ES-I3 (cell line): ENCODE data around the gene MYLK3.
"Not testable (repeated sequence)": the region's sequence is repeated elsewhere in the genome, so short reads cannot be mapped to it uniquely, and the experiment has no call there.

Experiments
- H3K36me3 ChIP-seq: 2 replicates; pipeline ENCODE4 v1.6.1; 2013; ENCODE audit warnings: mild to moderate bottlenecking, low read length, control low read depth, moderate library complexity; ENCODE audit not compliant: insufficient read depth
- H3K4me1 ChIP-seq: 2 replicates; pipeline ENCODE4 v1.6.1; 2013; ENCODE audit warnings: mild to moderate bottlenecking, control low read depth, low read length; ENCODE audit not compliant: insufficient read depth
- H3K9ac ChIP-seq: 2 replicates; pipeline ENCODE4 v1.6.1; 2013; ENCODE audit warnings: low read depth, mild to moderate bottlenecking, low read length, moderate library complexity
- H3K9me3 ChIP-seq: 2 replicates; pipeline ENCODE4 v1.6.1; 2013; ENCODE audit warnings: mild to moderate bottlenecking, low read length, moderate library complexity; ENCODE audit not compliant: control insufficient read depth, insufficient read depth

Gene MYLK3

GRCh38 chr16:46677943-46678342, 70.2 kb downstream of the MYLK3 start:
- peaks cover 19% of the 10 kb centered on the region for H3K36me3 ChIP-seq
- not testable (repeated sequence) for H3K9ac ChIP-seq, H3K4me1 ChIP-seq, H3K9me3 ChIP-seq

DNA sequence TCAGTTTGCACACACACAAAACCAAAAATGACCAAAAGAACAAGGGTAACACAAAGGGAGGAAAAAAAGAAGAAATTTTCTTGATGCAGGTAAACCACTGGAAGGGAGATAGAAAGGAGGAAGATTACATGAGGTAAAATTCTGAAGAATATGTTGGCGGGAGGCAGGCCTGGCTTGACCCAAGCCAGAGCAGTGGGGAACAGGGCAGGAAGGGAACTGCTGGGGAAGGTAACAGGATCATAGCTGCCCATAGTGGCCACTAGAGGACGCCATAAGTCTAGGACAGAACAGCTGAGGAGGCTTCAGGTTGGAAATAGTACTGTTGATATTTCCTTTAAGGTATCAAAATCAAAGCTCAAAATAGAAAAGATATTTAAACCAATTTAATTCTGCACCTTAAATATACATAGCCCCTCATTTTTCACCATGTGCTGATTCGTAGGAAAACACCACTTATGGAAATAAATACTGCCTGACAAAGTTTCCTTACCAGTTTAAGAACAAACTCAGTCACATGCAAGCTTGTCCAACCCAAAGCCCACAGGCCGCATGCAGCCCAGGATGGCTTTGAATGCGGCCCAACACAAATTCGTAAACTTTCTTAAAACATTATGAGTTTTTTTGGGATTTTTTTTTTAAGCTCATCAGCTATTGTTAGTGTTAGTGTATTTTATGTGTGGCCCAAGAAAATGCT, 74.7 kb downstream of the MYLK3 start:
- peaks cover 17% of the 10 kb centered on the region for H3K36me3 ChIP-seq
- H3K4me1 ChIP-seq, result no peaks in the 10 kb centered on the region
- H3K9ac ChIP-seq, result no peak overlapping the region
- no peaks in the 10 kb centered on the region for H3K9me3 ChIP-seq

DNA sequence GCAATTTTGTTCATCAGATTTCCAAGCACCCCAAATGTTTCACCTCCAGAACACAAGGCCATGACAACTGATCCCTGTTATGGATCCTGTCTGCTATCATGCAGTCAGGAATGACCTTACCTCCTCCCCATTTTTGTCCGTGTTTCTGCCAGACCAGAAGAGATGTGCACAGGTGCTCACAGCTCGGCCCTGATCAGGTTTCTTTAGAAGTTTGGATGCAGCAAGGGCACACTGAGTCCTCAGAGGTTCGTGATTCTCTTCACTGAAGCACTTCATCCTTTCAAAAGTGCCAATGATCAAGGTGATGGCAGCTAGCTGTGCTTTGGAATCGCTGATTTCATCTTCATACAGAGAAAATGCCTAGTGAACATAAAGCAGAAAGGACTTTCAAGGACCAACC, 86.0 kb downstream of the MYLK3 start:
- Histone ChIP-seq H3K36me3 (peaks cover 17% of the 10 kb centered on the region), H3K9ac (no peak overlapping the region), H3K4me1 (no peaks in the 10 kb centered on the region)

GRCh38 chr16:46658925-46659324, 89.2 kb downstream of the MYLK3 start:
- Histone ChIP-seq H3K36me3 (peaks cover 15% of the 10 kb centered on the region), H3K9me3 (no peaks in the 10 kb centered on the region), H3K4me1 (no peaks in the 10 kb centered on the region), H3K9ac (no peak overlapping the region)

More for the DNA sequence above, 86.0 kb downstream of the MYLK3 start:
- H3K9me3 ChIP-seq, result no peaks in the 10 kb centered on the region
